Gastroesophageal sphincter (tissue), 3 donors: ENCODE data around the gene BCL11A.

ENCODE experiments used
- CTCF ChIP-seq, 4 experiments: fragments of 200-600 bp in 2 of 4; fragments of 450-650 bp in 2 of 4; sonication (generic) in 1 of 4; IDR thresholded peaks; one replicate each; pipeline ENCODE4 v1.5.1; 2017 to 2019; ENCODE audit warnings: antibody characterized with exemption in 4 of 4, mild to moderate bottlenecking in 2 of 4, moderate library complexity in 2 of 4
- POLR2AphosphoS5 ChIP-seq: sonication (generic); formaldehyde crosslinking; IDR thresholded peaks from one replicate; pipeline ENCODE4 v1.6.1; 2017; ENCODE audit warnings: antibody characterized with exemption

GRCh38 chr2:60517446-60517845, 36.0 kb downstream of the BCL11A start:
- TF ChIP-seq POLR2AphosphoS5 (no peak), CTCF (IDR thresholded peaks at IDR 0.05) (no peak)
